NCI-H524 treated with DMSO at 0.1 percent for 48 hours (cell line): ENCODE results near the gene APP.
"Not testable (repeated sequence)": the region's sequence is repeated elsewhere in the genome, so short reads cannot be mapped to it uniquely, and the experiment has no call there.

ENCODE experiments used
- DNase-seq: peaks from one replicate; lab custom pipeline; 2025; lab: John Stamatoyannopoulos, UW

Gene APP

DNA sequence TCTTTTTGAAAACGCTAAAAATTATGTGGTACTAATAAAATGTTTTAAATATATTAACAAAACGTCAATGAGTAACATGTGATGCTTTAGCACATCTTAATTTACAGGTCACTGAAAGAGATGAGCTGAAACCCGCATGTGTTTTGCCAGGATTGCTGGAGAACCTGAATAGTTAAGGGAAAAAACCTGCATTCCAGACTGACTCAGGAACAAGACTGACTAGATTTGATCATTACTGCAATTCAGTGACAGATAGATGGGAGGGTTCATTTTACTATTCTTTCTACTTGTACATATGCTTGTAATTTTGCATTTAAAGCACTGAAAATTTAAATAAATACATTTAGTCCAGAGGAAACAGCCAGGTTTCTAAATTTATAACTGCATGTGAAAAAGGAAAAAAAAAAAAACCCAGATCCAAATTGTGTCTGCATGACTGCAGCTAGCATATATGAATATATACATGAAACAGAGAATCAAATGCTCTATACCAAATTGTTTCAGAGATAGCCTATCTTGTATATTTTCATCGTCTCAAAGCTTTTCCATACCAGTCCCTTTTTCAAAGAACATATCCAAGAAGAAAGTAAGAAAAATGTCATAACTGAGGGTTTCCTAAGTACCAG, 71.7 kb downstream of the APP start:
- no peak for DNase-seq

DNA sequence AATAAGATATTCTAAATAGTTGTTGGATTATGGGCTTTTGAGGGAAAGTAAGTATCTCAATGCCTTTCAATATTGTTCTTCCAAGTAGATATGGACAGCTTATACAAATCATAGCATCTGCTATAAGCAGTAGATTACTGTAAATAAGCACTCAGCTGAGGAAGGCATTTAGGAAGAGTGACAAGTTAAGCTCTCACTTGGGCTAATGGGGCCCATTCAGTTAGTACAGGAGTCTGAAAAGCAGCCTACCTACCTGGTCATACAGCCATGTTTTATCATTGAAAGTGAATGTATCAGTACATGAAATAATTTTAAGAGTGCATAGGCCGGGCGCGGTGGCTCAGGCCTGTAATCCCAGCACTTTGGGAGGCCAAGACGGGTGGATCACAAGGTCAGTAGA, 73.1 kb downstream of the APP start:
- DNase-seq, result no peak

DNA sequence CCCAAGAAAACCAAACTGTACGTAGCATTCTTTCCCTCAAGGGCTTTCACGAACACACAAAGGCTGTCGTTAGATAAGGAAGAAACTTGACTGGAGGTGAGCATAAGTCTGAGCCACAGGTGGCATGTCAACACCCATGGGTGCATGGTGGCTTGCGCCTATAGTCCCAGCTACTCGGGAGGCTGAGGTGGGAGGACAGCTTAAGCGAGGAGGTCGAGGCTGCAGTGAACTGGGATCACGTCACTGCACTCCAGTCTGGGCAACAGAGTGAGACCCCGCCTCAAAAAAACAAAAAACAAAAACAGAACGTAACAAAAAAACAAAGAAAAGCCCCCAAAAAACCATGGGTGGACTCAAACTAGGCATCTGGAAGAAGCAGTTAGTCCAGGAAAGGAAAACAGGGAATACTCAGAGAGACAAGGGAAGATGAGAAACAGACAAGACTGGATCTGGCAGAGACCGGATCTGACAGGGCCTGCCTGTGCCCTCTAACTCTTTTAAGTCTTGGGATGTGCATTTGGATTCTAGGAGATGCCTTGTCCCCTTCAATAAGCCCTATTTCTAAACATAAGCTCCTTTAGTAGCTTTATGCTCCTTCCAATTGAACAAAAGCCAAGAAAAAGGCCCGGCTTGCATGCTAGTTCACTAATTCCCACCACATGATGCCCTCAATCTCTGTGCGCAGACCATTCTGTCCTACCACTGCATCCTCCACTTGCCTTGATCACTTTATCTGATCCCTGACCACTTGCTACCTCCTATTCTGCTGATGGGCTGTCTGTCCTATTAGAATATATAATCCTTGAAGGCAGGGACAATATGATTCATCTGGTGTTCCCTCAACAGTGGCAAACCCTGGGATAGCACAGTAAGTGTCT, 73.8 kb downstream of the APP start:
- no peak for DNase-seq

DNA sequence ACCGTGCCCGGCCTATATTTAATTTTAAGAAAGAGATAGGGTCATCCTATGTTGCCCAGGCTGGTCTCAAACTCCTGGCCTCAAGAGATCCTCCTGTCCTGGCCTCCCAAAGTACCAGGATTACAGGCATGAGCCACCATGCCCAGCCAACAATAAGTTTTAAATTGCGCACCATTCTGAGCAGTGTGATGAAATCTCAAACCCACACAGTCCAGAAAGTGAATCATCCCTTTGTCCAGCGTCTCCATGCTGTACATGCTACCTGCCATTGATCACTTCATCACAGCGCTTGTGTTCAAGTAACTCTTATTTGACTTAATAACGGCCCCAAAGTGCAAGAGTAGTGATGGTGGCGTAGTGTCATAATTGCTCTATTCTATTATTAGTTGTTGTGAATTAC, 75.4 kb downstream of the APP start:
- no peak for DNase-seq

DNA sequence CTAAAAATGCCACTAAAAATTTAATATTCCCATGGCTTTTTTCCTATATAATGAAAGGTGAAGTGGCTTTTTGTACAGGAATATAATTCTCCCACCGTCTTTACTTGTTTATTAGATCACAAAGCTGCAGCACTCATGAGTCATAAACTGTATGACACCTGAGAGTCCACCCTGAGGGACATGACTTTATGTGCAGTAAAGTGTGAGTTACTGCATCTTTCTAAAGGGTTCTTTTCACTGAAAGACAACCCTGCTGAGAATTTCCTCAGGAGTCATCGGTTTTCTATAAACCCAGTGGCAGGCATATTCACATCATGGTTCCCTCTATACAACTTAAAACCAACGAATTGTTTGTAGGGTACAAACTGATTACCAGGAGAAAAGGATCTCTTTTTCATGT, 77.4 kb downstream of the APP start:
- DNase-seq, result no peak

DNA sequence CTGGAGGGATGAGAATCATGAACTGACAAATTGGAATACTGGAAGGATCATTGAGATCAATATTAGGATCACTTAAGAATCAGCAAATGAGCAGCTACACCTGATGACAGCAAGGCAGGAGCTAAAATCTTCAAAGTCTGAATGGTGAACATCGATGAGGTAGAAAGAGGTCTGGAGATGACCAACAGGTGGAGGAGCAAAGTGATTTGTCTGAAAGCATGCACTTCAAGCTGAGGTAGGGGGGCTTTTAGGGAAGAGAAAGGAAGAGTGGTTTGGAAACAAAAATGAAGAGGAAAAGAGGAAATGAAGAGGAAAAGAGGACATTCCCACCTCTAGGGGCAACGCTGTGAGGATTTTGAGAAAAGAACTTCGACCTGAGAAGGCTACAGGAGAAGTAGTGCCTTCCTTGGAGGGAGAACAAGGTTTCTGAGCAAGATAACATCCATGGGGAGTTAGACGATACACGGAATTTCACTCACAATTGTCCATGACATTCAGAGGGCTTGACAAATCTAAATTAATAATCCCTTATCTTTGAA, 79.0 kb downstream of the APP start:
- no peak for DNase-seq

DNA sequence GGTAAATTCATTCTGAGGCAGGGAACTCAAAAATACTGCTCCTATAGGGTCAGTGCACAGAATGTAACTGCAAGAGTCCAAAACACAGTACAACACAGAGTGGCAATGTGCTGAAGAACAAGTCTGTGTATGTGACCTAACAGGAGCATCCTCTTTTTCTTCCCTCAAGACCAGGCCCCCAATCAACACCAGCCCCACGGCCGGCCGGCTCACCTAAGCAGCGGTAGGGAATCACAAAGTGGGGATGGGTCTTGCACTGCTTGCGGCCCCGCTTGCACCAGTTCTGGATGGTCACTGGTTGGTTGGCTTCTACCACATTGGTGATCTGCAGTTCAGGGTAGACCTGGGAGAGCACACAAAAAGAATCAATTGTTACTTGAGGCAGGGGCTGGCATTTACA, 80.8 kb downstream of the APP start:
- no peak for DNase-seq

DNA sequence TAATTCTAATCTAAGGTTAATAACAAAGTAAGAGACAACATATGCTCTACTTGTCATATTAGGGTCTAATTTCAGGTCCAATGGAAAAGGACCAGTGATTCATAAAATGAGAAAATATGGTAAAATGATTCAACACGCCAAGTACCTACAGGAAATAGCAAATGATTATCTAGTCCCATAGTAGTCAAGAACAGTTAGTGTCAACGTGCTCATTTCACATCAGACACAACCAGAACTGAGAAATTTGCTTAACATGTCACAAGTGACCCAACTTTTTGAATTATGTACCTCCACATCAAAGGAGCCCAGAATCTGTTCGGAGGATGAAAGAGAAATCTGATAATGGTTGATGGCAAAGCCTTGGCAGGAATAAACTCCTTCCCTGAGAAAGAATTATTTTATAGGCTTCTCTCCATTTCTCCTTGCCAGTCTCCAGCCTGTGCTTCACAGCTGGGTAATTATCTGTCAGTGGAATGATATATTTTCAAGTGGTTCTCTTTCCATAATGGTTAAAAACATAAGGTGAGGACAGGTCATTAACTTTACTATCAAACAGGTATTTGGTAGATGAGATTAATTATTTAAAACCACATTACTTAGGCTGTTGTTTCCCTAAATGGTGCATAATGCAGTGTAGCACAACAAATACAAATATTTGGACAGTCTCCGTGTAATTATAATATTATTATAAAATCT, 83.2 kb downstream of the APP start:
- DNase-seq, result no peak

DNA sequence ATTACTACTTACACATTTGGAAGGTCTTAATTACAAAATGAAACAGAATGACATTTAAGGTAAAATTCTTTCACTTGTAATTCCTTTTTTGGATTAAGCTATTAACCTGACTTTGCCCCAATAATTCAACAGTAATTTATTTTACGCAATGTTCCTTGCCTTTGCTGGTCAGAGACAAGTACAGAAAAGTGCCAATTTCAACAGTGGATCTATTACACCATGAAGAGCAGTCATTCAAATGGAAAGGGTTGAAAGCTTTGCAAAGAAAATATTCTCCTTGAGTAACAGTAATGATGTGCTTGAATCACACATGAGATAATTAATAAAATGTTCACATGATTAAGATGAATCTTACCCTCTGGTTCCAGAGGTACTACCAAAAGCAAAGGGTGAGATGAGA, 84.7 kb downstream of the APP start:
- DNase-seq, result no peak

DNA sequence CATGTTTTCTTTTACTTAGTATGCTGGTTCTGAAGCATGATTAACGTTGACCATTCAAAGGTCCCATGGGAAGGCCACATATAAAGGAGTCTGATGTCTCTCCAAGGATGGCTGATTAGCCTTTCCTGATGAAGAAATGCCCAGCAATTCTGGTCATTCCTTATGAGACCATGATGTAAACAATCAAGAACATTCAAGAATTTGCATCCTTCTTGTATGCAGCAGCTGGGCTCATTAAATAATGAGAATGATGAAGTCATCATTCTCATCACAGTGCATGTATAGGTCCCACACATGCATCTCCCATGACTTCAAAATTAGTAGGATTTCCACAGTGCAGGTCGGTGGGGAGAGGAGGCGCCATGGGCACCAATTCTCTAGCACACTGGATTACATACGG, 85.4 kb downstream of the APP start:
- no peak for DNase-seq

DNA sequence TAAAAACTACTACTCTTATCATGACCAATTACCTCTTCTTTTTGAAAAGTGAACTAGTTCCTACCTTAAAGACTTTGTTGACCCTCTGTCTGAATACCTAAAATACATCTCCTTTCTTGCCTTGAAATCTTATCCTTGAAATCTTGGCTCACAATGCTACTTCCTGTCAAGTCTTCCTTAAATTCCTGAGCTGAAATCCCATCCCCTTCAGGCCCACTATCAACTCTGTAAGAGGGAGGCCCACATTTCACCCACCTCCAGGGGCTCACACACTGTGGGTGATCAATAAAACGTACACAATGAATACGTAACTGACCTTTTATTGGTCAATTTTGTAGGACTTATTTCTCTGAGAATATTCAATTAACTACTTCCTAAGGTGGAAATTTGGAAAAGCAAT, 88.0 kb downstream of the APP start:
- DNase-seq, result no peak

DNA sequence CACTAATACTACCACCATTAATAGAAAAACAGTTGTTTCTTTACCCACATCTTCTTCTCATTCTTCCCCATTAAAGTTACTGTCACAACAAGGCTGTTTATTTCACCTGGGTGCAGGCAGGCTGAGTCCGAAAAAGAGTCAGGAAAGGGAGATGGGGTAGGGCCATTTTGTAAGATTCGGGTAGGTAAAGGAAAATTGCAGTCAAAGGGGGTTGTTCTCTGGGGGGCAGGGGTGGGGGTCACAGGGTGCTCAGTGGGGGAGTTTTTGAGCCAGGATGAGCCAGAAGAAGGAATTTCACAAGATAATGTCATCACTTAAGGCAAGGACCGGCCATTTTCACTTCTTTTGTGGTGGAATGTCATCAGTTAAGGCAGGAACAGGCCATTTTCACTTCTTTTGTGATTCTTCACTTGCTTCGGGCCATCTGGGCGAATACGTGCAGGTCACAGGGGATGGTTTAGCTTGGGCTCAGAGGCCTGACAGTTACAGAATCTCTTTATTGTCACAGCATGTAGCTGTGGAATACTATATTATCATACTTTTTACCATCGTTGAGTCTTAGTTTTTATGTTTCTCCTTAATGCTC, 89.3 kb downstream of the APP start:
- DNase-seq, result not testable (repeated sequence)

DNA sequence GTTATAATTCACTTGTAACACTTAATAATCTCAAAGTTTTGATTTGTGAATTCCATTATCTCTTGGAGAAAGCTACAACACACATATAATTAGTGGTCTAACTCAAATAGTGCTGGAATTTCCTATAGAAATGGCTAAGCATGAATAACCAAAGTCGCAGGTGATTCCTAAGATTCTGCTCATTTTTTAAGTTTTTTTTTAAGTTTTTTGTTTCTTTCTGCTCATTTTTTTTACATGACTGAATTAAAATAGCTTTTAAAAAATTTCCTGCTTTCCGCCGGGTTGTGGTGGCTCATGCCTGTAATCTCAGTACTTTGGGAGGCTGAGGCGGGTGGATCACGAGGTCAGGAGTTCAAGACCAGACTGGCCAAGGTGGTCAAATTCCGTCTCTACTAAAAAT, 90.4 kb downstream of the APP start:
- no peak for DNase-seq

DNA sequence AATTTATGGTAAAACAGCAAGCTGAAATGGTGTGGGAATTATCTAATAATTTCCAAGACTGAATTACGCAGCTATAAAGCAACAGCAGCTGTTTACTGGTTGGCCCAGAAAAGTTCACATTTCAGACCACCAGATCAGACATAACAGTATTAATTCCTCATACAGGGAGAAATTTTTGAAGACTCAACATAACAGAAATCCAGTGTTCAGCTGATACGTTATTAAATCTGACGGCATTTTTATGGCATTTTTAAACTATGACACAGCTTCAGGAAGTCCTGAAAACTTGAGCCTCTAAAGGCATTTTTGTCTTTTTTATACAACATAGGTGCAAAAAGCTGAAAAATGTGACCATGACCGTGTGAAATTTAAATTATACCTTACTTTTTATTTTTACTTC, 91.2 kb downstream of the APP start:
- DNase-seq, result no peak

DNA sequence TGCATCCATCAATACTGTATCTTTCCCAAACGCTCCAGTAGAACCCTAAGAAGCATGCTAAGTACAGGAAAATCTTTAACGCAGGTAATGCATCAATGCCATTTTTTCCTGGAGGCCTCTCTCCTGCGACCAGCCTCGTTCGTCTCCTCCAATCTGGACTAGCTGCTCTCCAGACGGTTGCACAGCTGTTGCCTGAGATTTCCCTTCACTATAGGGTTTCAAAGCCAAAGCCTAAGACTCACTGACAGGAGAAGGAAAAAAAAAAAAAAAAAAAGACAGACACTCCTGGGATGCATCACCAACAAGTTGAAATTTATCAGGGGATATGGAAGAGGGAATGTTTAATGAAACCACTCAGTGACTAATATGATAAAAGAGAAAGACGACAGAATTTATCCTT, 93.0 kb downstream of the APP start:
- DNase-seq, result peak; percentile 80

DNA sequence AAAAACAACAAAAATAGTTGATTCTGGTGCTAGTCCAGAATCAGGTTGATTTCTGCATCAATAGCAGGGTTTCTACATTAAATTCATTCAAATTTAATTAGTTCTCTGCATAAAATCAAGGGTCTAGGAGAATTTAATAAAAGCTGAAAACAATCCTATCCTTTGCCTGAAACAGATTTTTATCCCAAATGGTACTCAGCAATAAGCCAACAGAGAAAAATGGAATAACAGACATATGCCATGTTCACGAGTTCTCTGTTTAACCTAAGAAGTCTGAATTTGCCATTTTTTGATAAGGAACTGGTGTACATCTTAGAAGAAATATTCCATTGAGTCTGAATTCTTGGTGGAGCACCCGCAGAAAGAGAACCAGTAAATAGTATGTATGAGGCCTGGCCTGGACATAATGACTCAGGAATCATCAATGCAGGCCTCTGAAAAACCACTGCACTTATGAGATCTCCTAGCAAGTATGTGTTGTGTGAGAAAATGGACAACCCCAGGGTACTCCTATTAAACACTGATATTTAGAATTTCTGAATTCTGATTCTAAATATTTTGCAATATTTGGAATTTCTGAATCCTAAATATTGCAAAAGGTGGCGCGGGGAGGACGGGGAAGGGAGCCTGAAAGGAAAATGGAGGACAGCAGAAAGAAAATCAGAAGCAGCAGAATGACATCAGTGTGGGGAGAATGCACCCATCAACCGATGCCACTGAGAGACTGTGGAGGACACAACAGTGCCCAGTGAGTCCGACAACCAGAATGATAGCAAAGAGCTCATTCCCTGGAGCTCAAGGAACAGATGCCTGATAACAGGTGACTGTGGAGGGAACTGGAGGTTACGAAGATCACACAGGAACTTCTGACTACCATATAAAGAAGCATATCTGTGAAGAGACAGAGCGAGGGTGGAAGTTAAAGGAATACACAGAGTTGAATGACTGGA, 97.6 kb downstream of the APP start:
- no peak for DNase-seq

DNA sequence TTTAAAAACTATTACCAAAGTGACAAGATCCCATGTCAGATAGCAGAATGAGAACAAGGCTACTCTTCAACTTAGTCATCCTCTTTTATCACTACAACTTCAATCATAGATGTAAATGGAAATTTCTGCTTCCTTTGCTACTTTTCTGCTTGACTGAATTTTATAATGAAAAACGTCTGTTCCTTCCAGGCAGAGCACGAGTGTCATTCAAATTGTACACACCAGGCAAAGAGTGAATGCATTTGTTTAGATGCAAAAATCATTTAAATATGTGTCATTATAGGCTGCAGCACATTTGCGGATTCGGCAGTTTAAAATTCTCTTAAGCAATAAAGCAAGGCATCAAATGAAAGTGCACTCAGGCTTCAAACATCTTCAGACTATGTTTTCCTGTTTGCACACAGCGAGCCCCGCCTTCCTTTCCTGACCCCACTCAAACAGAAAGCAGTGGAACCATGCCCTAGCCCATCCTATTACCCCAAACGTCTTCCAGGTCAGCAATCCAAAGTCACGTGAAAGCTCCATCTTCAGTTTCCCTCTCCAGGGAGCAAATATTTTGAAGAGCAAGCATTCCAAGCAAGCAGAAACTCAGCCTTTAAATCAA, 99.6 kb downstream of the APP start:
- no peak for DNase-seq

DNA sequence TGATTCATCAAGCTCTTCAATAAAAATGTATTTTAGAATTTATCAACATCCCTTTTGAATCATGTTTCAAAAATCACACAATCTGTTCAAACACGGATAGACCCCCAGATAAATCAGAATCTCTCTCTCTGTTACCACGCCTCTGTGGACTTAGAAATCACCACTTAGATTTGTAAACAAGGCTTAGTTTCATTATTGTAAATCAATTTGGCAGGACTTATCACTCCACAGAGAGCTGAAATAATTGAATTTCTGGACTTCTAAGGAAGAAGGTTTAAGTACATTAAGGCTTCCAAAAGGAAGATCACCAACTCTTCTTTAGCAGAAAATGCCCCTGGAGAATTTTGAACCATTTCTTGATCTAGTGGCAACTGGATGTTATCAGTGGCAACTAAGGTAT, 100.4 kb downstream of the APP start:
- no peak for DNase-seq

DNA sequence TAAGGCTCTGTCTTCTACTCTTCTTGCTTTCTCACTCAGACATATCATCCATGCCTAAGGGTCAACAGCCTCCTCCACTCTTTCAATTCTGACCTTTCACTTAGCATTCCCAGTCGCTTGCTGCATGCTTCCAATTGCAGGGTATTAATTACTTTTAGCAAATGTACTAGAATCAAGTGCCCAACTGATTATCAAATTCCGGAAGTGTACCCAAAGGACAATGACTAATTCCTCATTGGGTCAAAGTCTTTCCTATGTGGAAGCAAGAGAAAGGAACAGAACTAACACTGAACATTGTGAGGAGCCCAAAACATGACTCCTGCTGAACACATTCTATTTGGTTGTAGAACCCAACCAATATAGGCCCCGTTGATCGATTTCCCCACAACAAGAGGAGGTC, 101.8 kb downstream of the APP start:
- no peak for DNase-seq

DNA sequence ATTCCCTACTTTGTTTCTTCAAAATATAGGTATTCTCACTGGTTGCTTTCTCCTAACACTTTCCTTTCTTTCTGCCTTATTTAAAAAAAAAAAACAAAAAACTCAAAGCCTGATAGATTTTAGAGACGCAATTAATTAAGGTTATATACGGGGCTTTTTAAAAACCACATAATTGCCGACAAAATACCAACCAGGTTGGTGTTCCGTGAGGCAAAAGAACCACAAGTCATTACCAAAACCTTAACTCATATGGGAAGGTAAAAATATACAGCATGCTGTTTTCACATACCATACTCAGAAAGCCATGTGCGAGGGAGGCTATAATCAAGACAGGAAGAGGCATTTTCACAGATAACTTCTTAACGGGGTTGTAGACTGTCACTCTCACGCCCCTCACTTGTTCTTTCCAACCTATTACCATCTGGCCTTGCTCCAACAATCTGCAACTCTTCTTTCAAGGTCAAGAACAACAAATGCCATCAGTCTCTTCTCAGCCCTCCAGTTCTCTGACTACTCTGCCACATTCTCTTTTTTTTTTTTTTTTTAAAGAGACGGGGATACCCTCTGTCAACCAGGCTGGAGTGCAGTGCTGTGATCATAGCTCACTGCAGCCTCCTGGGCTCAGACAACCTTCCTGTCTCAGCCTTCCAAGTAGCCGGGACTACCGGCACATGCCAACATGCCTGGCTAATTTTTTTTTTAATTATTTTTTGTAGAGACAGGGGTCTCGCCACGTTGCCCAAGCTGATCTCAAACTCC, 102.6 kb downstream of the APP start:
- no peak for DNase-seq
